HepG2 (cell line): Measurements from ENCODE around the gene SORBS2. TPM values are rescaled to one million over a fixed set of nuclear protein-coding genes. Genes with fewer than 3 reads are reported as not detected.

Experiments
- BCLAF1 ChIP-seq: fragments of 450-650 bp; IDR thresholded peaks from 2 replicates; pipeline ENCODE4 v1.6.1; 2017; ENCODE audit warnings: mild to moderate bottlenecking
- BRD4 ChIP-seq: sonication (generic); formaldehyde crosslinking; IDR thresholded peaks from 2 replicates; pipeline ENCODE4 v1.4.0; 2020; ENCODE audit warnings: missing genetic modification reagents
- ELF1 ChIP-seq: sonication (generic); formaldehyde crosslinking; IDR thresholded peaks from 2 replicates; pipeline ENCODE4 v1.4.0; 2020; ENCODE audit warnings: missing genetic modification reagents
- HNF1A ChIP-seq, 2 experiments: sonication (generic) in 1 of 2; formaldehyde crosslinking in 1 of 2; IDR thresholded peaks; 2 replicates each; pipeline versions ENCODE4 v1.4.0 to v1.6.1; 2016 to 2020; ENCODE audit warnings: borderline replicate concordance in 1 of 2, low read depth in 1 of 2, mild to moderate bottlenecking in 1 of 2, missing genetic modification reagents in 1 of 2
- NCOR1 ChIP-seq: fragments of 200-600 bp; sonication (generic); IDR thresholded peaks from 2 replicates; pipeline ENCODE4 v1.7.0; 2017; ENCODE audit warnings: antibody characterized with exemption, low read length, borderline replicate concordance
- NR2F6 ChIP-seq, 2 experiments: IDR thresholded peaks; 2 replicates each; pipeline ENCODE4 v1.6.1; 2016; ENCODE audit warnings: antibody characterized with exemption in 1 of 2, mild to moderate bottlenecking in 1 of 2
- ZNF263 ChIP-seq: sonication (generic); formaldehyde crosslinking; IDR thresholded peaks from 2 replicates; pipeline ENCODE4 v1.4.0; 2020; ENCODE audit warnings: missing genetic modification reagents
- ZNF362 ChIP-seq: sonication (generic); formaldehyde crosslinking; IDR thresholded peaks from 2 replicates; pipeline ENCODE4 v1.4.0; 2020; ENCODE audit warnings: missing genetic modification reagents, mild to moderate bottlenecking, borderline replicate concordance
- ZNF460 ChIP-seq: sonication (generic); formaldehyde crosslinking; IDR thresholded peaks from 2 replicates; pipeline ENCODE4 v1.5.1; 2020; ENCODE audit warnings: missing genetic modification reagents, mild to moderate bottlenecking, borderline replicate concordance
- ZNF790 ChIP-seq: sonication (generic); formaldehyde crosslinking; IDR thresholded peaks from 2 replicates; pipeline ENCODE4 v1.8.0; 2022; ENCODE audit warnings: missing genetic modification reagents, mild to moderate bottlenecking, borderline replicate concordance
- ZNF800 ChIP-seq: sonication (generic); formaldehyde crosslinking; IDR thresholded peaks from 2 replicates; pipeline ENCODE4 v1.4.0; 2020; ENCODE audit warnings: missing genetic modification reagents
- polyA plus RNA-seq, 8 experiments: library from polyadenylated mRNA; depleted of rRNA in 3 of 8; stranded (reverse) in 7 of 8; unstranded in 1 of 8; fragments of >200 nt; fragmentation: Illumina TruSeq in 4 of 8; extraction: Trizol in 4 of 8; gene quantifications; 2 replicates each; pipeline versions ENCODE4 v1.2.1 to v1.2.3, GENCODE V29; 2011 to 2016; ENCODE audit warnings: low read depth in 4 of 8, missing spikeins in 1 of 8, mixed read lengths in 1 of 8; ENCODE audit not compliant: insufficient read depth in 1 of 8
- total RNA-seq, 5 experiments: library from RNA; depleted of rRNA; stranded (reverse); fragments of >200 nt; fragmentation: Illumina TruSeq; extraction: Trizol; gene quantifications; 2 replicates each; pipeline ENCODE4 v1.2.3, GENCODE V29; 2016; ENCODE audit warnings: low read depth in 1 of 5
- TF ChIP-seq, protein P1 (sequence below): IDR thresholded peaks from 2 replicates; pipeline ENCODE4 v1.4.0; 2020; ENCODE audit warnings: mild to moderate bottlenecking, missing genetic modification reagents
- TF ChIP-seq, protein P2 (sequence below): sonication (generic); formaldehyde crosslinking; IDR thresholded peaks from 2 replicates; pipeline ENCODE4 v1.8.1; 2023; ENCODE audit warnings: missing genetic modification reagents, inconsistent platforms, borderline replicate concordance

SORBS2 gene
- total and polyA plus RNA-seq, 2 of the 13 experiments (the other 11 are each of a cell fraction or from before 2014, with no cell fraction given), result 25.0 to 80.5 TPM

DNA sequence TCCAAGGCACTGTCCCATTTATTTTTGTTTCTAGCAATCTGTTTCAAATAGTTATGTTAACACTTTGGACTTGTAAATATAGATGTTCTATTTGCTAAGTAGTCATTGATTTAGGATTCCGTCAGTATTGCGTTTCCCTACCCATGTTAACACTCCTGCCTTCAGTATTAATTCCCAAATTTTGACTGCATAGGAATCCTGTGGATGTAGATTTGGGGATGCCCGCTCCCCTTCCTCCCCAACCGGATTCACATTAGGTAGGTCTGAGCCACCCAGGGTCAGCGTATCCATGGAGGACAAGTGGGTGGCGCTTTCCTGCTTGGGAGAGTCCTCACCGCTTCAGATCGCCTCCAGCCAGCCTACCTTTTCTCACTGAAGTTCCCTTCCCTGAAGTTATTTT, 1.1 kb upstream of the SORBS2 start (continued):
- TF ChIP-seq, protein P1, sequence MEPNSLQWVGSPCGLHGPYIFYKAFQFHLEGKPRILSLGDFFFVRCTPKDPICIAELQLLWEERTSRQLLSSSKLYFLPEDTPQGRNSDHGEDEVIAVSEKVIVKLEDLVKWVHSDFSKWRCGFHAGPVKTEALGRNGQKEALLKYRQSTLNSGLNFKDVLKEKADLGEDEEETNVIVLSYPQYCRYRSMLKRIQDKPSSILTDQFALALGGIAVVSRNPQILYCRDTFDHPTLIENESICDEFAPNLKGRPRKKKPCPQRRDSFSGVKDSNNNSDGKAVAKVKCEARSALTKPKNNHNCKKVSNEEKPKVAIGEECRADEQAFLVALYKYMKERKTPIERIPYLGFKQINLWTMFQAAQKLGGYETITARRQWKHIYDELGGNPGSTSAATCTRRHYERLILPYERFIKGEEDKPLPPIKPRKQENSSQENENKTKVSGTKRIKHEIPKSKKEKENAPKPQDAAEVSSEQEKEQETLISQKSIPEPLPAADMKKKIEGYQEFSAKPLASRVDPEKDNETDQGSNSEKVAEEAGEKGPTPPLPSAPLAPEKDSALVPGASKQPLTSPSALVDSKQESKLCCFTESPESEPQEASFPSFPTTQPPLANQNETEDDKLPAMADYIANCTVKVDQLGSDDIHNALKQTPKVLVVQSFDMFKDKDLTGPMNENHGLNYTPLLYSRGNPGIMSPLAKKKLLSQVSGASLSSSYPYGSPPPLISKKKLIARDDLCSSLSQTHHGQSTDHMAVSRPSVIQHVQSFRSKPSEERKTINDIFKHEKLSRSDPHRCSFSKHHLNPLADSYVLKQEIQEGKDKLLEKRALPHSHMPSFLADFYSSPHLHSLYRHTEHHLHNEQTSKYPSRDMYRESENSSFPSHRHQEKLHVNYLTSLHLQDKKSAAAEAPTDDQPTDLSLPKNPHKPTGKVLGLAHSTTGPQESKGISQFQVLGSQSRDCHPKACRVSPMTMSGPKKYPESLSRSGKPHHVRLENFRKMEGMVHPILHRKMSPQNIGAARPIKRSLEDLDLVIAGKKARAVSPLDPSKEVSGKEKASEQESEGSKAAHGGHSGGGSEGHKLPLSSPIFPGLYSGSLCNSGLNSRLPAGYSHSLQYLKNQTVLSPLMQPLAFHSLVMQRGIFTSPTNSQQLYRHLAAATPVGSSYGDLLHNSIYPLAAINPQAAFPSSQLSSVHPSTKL (CRISPR knock-in tag), result peak; percentile 16; the same call in 1 of the 2 replicates
- TF ChIP-seq ELF1 (CRISPR knock-in tag) (no peak), BCLAF1 (no peak), NCOR1 (peak; percentile 18; the same call in 1 of the 2 replicates), ZNF460 (no peak), ZNF800 (no peak), HNF1A (IDR thresholded peaks at IDR 0.05; ENCODE audit: low read depth) (no peak), HNF1A (CRISPR knock-in tag; IDR thresholded peaks at IDR 0.05; ENCODE audit: borderline replicate concordance) (no peak), ZNF362 (CRISPR knock-in tag) (no peak), NR2F6 (IDR thresholded peaks at IDR 0.05) (no peak), NR2F6 (CRISPR knock-in tag; IDR thresholded peaks at IDR 0.05) (no peak), ZNF790 (no peak), BRD4 (CRISPR knock-in tag) (no peak), ZNF263 (CRISPR knock-in tag) (peak; percentile 66)
- TF ChIP-seq, protein P2, sequence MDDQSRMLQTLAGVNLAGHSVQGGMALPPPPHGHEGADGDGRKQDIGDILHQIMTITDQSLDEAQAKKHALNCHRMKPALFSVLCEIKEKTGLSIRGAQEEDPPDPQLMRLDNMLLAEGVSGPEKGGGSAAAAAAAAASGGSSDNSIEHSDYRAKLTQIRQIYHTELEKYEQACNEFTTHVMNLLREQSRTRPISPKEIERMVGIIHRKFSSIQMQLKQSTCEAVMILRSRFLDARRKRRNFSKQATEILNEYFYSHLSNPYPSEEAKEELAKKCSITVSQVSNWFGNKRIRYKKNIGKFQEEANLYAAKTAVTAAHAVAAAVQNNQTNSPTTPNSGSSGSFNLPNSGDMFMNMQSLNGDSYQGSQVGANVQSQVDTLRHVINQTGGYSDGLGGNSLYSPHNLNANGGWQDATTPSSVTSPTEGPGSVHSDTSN (CRISPR knock-in tag), result no peak
